Central memory CD8-positive, alpha-beta T cell (primary cell): ENCODE measurements around the gene AXL.

ENCODE experiments used
- ATAC-seq: fragments of 150-1000 bp; cut with Tn5 transposase; replicated peaks from 2 replicates; pipeline ENCODE4 v1.10.0; 2022; ENCODE audit warnings: mild to moderate bottlenecking, moderate FRiP score, moderate number of reproducible peaks; ENCODE audit not compliant: poor library complexity, severe bottlenecking; ENCODE audit errors: extremely low read depth
- DNase-seq, 2 donors: peaks; one replicate each; pipeline ENCODE4 v3.0.0; 2021; ENCODE audit warnings: low spot score in 2 of 2
- H3K27ac Mint-ChIP-seq: one replicate; pipeline ENCODE4 v1.8.0; 2022; ENCODE audit warnings: low read depth, mild to moderate bottlenecking, moderate library complexity, mixed read lengths
- H3K27me3 Mint-ChIP-seq: one replicate; pipeline ENCODE4 v1.8.0; 2022; ENCODE audit warnings: mixed read lengths
- H3K36me3 Mint-ChIP-seq: one replicate; pipeline ENCODE4 v1.8.0; 2022; ENCODE audit warnings: mild to moderate bottlenecking, moderate library complexity, mixed read lengths; ENCODE audit not compliant: insufficient read depth
- H3K4me1 Mint-ChIP-seq: one replicate; pipeline ENCODE4 v1.8.0; 2022; ENCODE audit warnings: mixed read lengths
- H3K4me3 Mint-ChIP-seq: one replicate; pipeline ENCODE4 v1.8.0; 2022; ENCODE audit warnings: mild to moderate bottlenecking, moderate library complexity, mixed read lengths
- H3K9me3 Mint-ChIP-seq: one replicate; pipeline ENCODE4 v1.8.0; 2022; ENCODE audit warnings: mixed read lengths

The AXL gene

DNA sequence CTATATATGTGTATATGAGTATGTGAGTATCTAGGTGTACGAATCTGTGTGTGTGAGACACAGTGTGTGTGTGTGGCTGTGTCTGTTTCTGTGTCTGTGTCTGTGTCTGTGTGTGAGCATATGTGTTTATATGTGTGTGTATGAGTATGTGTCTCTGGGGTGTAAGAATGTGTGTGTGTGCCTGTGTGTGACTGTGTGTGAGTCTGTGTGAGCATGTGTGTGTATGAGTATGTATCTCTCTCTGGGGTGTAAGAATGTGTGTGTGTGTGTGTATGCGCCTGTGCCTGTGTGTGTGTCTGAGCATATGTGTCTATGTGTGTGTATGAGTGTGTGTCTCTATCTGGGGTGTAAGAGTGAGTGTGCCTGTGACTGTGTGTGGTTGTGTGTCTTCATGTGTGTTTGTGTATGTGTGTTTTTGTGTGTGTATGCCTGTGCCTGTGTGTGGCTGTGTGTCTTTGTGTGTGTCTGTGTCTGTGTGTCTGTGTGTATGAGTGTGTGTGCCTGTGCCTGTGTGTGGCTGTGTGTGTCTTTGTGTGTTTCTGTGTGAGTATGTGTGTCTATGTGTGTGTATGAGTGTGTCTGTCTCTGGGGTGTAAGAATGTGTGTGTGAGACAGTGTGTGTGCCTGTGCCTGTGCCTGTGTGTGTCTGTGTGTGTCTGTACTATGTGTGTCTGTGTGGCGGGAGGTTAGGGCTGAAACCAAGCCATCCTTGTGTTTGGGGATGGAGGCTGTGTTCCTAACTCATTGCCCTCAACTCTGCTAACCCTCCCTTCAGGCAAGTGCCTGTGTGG is 11.2 kb downstream of the AXL start:
- no peak overlapping the region for H3K27ac Mint-ChIP-seq
- DNase-seq: no peak
- H3K36me3 Mint-ChIP-seq: no peaks in the 10 kb centered on the region
- H3K9me3 Mint-ChIP-seq: no peaks in the 10 kb centered on the region
- H3K4me1 Mint-ChIP-seq: peaks cover 6% of the 10 kb centered on the region
- peaks cover 7% of the 10 kb centered on the region for H3K27me3 Mint-ChIP-seq
- ATAC-seq: no peak
- no peak overlapping the region for H3K4me3 Mint-ChIP-seq

DNA sequence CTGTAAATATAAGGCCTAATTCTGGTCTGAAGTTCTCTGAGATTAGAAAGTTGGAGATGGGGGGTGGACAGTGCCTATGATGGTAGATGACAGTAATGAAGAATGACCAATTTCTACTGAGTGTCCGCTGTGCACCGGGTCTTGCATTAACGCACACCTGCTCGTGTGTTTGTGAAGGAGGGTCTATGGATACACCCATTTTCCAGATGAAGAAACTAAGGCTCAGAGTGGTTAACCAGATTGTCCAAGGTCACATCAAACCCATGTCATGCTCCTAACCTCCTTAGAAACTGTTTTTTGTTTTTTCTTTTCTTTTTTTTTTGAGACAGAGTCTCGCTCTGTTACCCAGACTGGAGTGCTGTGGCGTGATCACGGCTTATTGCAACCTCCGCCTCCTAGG is 13.7 kb downstream of the AXL start:
- no peak overlapping the region for H3K27ac Mint-ChIP-seq
- DNase-seq (no peak), ATAC-seq (no peak)
- no peak overlapping the region for H3K4me3 Mint-ChIP-seq
- no peaks in the 10 kb centered on the region for H3K27me3 Mint-ChIP-seq
- no peaks in the 10 kb centered on the region for H3K9me3 Mint-ChIP-seq
- H3K36me3 Mint-ChIP-seq: no peaks in the 10 kb centered on the region
- no peaks in the 10 kb centered on the region for H3K4me1 Mint-ChIP-seq

DNA sequence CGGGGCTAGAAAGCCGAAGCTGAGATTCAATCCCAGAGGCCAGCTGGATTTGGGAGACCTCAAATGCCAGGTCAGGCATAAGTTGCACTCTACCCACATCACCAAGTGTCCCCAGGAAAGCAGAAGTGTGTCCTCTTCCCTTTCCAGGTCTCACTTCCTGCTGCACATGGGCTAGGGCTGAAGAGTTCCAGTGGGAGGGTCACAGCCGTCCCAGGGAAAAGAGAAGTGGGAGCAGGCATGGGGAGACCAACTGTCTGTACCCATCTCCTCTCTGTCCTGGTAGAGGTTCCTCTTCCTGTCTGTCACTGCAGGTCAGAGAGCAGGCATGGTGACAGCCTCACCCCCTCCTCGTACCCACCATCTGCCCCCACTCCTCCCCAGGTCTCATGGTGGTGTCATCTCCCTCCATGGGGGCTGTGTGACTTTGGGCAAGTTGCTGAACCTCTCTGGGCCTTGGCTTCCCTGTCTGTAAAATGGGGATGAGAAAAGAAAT is 14.8 kb downstream of the AXL start:
- peaks cover 1% of the 10 kb centered on the region for H3K36me3 Mint-ChIP-seq
- DNase-seq (no peak), ATAC-seq (peak; percentile 40)
- no peak overlapping the region for H3K27ac Mint-ChIP-seq
- H3K9me3 Mint-ChIP-seq: no peaks in the 10 kb centered on the region
- H3K27me3 Mint-ChIP-seq: peaks cover under 1% of the 10 kb centered on the region
- no peak overlapping the region for H3K4me3 Mint-ChIP-seq
- H3K4me1 Mint-ChIP-seq: no peaks in the 10 kb centered on the region

- H3K27me3 Mint-ChIP-seq: peaks cover 9% of the 10 kb centered on the region
- no peaks in the 10 kb centered on the region for H3K4me1 Mint-ChIP-seq
- H3K9me3 Mint-ChIP-seq: no peaks in the 10 kb centered on the region
- peaks cover 1% of the 10 kb centered on the region for H3K36me3 Mint-ChIP-seq
- H3K4me3 Mint-ChIP-seq: no peak overlapping the region
- ATAC-seq: no peak
- no peak overlapping the region for H3K27ac Mint-ChIP-seq
- DNase-seq: no peak
These were observed 15.6 kb downstream of the AXL start for GRCh38 chr19:41234512-41235168.

DNA sequence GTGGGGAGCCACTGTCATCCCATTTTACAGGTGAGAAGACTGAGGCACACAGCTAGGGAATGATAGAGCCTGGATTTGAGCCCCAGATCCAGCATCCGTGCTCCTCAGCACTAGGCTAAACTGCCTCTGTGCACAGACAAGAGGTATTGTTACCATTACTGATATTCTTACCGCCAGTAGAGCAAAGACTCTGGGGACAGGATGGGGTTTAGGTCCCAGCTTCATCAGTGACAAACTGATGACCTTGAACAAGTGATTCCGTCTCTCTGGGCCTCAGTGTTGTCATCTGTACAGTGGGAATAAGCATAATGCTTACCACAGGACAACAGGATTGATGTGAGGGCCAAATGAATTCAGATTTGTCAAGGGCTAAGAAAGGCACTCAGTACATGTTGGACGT is 16.5 kb downstream of the AXL start:
- Mint-ChIP-seq H3K9me3 (no peaks in the 10 kb centered on the region), H3K27ac (no peak overlapping the region), H3K36me3 (peaks cover 1% of the 10 kb centered on the region), H3K27me3 (peaks cover 12% of the 10 kb centered on the region), H3K4me1 (no peaks in the 10 kb centered on the region), H3K4me3 (no peak overlapping the region)
- DNase-seq: no peak
- no peak for ATAC-seq

GRCh38 chr19:41238244-41238643 is 19.2 kb downstream of the AXL start:
- Mint-ChIP-seq H3K4me1 (no peaks in the 10 kb centered on the region), H3K27ac (no peak overlapping the region), H3K36me3 (peaks cover 1% of the 10 kb centered on the region), H3K9me3 (no peaks in the 10 kb centered on the region), H3K27me3 (peaks cover 12% of the 10 kb centered on the region), H3K4me3 (no peak overlapping the region)
- ATAC-seq (no peak), DNase-seq (no peak)

- Mint-ChIP-seq H3K27me3 (peaks cover 12% of the 10 kb centered on the region), H3K36me3 (peaks cover 1% of the 10 kb centered on the region), H3K4me3 (no peak overlapping the region), H3K27ac (no peak overlapping the region), H3K4me1 (no peaks in the 10 kb centered on the region), H3K9me3 (no peaks in the 10 kb centered on the region)
- ATAC-seq (no peak), DNase-seq (no peak)
These were observed 20.3 kb downstream of the AXL start for GRCh38 chr19:41239363-41239762.

DNA sequence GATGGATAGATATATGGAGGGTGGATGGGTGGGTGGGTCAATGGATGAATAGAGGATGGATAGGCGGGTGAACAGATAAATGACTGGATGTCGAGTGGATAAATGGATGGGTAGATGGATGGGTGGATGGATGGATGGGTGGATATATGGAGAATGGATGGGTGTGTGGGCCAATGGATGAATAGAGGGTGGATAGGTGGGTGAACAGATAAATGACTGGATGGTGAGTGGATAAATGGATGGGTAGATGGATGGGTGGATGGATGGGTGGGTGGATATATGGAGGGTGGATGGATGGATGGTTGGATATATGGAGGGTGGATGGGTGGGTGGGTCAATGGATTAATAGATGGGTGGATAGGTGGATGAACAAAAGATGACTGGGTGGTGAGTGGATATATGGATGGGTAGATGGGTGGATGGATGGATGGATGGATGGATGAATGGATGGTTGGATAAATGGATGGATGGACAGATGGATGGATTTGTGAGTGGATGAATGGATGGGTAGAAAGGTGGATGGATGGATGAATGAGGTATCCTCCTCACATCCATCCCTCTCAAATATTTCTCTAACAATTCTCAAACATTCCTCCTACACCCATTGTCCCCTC is 21.0 kb downstream of the AXL start:
- Mint-ChIP-seq H3K4me1 (no peaks in the 10 kb centered on the region), H3K27me3 (peaks cover 12% of the 10 kb centered on the region), H3K27ac (no peak overlapping the region), H3K4me3 (no peak overlapping the region), H3K36me3 (peaks cover 1% of the 10 kb centered on the region), H3K9me3 (no peaks in the 10 kb centered on the region)
- DNase-seq: no peak
- ATAC-seq: no peak

DNA sequence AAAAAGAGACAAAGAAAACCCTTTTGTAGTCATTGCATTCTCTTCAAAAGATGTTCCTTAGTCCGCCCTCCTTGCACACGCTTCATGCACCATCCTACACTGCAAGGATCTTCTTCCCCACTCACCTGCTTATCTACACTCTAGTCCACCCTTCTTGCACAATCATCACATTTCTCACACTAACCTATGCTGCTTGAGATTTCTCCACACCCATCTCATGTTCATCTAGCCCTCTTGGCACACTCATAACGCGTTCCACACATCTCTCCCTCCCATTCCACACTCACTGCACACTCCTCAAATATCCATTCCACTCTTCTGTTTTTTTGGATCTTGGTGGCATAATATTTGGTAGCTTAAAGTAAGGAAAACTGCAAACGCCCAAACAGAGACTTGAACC is 22.8 kb downstream of the AXL start:
- Mint-ChIP-seq H3K36me3 (peaks cover 1% of the 10 kb centered on the region), H3K27me3 (peaks cover 12% of the 10 kb centered on the region), H3K27ac (no peak overlapping the region), H3K4me3 (no peak overlapping the region), H3K4me1 (no peaks in the 10 kb centered on the region), H3K9me3 (no peaks in the 10 kb centered on the region)
- ATAC-seq: no peak
- no peak for DNase-seq

DNA sequence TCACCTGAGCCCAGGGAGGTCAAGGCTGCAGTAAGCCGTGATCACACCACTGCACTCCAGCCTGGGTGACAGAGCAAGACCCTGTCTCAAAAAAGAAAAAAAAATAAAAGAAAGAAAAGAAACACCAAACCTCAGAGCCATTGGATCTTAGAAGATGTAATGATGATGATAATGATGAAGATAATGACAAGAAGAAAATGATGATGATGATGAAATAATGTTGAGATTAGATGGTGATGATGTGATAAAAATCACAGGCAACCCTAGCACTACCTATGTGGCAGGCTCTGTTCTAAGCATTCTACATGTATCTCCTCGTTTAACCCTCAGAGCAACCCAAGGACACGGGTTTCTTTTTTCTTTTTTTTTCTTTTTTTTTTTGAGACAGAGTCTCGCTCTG is 25.1 kb downstream of the AXL start:
- DNase-seq (no peak), ATAC-seq (no peak)
- Mint-ChIP-seq H3K27ac (no peak overlapping the region), H3K27me3 (peaks cover 16% of the 10 kb centered on the region), H3K4me3 (no peak overlapping the region), H3K36me3 (no peaks in the 10 kb centered on the region), H3K9me3 (no peaks in the 10 kb centered on the region), H3K4me1 (no peaks in the 10 kb centered on the region)

DNA sequence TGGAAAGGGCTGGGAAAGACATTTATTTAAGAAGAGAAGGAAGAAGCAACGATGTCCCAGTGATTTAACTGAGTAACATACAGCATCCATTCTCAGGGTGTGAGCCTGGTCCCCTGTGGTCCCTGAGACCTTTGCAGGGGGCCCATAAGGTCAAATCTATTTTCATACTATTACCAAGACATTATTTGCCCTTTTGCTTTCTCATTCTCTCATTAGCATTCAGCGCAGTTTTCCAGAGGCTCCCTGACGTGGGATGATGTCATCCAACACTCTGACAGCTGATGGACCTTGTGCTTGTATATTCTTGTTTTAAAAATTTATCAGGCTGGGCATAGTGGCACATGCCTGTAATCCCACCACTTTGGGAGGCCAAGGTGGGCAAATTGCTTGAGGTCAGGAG is 26.8 kb downstream of the AXL start:
- Mint-ChIP-seq H3K27me3 (peaks cover 8% of the 10 kb centered on the region), H3K4me3 (no peak overlapping the region), H3K36me3 (no peaks in the 10 kb centered on the region), H3K9me3 (no peaks in the 10 kb centered on the region), H3K4me1 (no peaks in the 10 kb centered on the region), H3K27ac (no peak overlapping the region)
- no peak for DNase-seq
- no peak for ATAC-seq

DNA sequence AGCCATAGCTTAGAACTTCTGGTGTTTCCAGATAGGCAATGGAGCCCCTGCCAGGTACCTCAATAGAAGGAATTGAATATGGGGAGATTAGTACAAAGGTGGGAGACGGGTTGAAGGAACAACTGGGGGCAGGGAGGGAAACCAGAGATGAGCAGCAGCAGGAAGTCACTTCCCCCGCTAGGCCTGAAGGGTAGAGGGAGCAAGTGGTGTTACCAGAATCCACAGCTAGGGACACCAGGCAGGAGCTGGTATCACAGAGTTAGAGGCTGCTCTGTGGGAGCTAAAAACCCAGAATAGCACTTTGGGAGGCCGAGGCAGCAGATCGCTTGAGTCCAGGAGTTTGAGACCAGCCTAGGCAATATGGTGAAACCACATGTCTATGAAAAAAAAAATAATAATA is 29.9 kb downstream of the AXL start:
- H3K4me1 Mint-ChIP-seq: no peaks in the 10 kb centered on the region
- no peak for DNase-seq

More for the DNA sequence above, 29.9 kb downstream of the AXL start:
- ATAC-seq: no peak
- Mint-ChIP-seq H3K4me3 (no peak overlapping the region), H3K9me3 (no peaks in the 10 kb centered on the region), H3K27me3 (peaks cover 24% of the 10 kb centered on the region), H3K27ac (no peak overlapping the region), H3K36me3 (no peaks in the 10 kb centered on the region)
